AG09319 (cell line): ENCODE measurements around the gene TNFRSF13B.

Source experiments
- DNase-seq: peaks from one replicate; pipeline ENCODE4 v3.0.0-alpha.2; 2010; ENCODE audit warnings: low read depth; ENCODE audit errors: extremely low read depth
- CTCF ChIP-seq: IDR thresholded peaks from 2 replicates; pipeline ENCODE4 v1.5.1; 2011; ENCODE audit warnings: low read depth, mild to moderate bottlenecking, inconsistent platforms, low read length, moderate library complexity

TNFRSF13B gene

DNA sequence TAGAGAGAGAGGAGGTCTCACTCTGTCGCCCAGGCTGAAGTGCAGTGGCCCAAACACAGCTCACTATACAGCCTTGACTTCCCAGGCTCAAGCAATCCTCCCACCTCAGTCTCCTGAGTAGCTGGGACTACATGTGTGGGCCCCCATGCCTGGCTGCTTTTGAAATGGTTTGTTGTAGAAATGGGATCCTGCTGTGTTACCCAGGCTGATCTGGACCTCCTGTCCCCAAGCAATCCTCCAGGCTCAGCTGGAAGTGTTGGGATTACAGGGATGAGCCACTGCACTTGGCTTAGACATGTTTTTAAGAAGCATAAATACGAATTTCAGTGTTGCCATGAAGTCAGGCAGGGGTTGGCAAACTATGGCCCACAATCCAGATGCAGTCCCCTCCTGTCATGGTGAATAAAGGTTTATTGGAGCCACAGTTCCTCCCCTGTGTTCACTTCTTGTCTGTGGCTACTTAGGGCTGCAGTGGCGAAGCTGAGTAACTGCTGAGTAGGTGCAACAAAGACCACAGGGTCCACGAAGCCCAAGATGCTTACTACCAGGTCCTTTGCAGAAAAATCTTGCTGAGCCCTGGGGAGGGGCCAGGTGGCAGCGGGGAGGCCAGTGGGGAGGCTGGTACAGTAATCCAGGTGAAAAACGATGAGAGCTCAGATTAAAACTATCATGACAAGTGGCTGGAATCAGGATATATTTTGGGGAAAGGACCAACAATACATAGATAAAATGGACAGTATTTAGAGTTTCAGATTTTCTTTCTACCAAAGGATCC is 35.2 kb downstream of the TNFRSF13B start:
- no peak for TF ChIP-seq CTCF
- no peak for DNase-seq

GRCh38 chr17:16935786-16936185 is 36.1 kb downstream of the TNFRSF13B start:
- TF ChIP-seq CTCF: no peak
- DNase-seq: no peak

GRCh38 chr17:16935241-16935663 is 36.7 kb downstream of the TNFRSF13B start:
- DNase-seq: no peak

GRCh38 chr17:16934836-16935235 is 37.1 kb downstream of the TNFRSF13B start:
- DNase-seq: no peak
- no peak for TF ChIP-seq CTCF

More at GRCh38 chr17:16935241-16935663, 36.7 kb downstream of the TNFRSF13B start:
- no peak for TF ChIP-seq CTCF

- no peak for TF ChIP-seq CTCF
- DNase-seq: no peak
Observed at GRCh38 chr17:16934133-16934795, 37.7 kb downstream of the TNFRSF13B start.

DNA sequence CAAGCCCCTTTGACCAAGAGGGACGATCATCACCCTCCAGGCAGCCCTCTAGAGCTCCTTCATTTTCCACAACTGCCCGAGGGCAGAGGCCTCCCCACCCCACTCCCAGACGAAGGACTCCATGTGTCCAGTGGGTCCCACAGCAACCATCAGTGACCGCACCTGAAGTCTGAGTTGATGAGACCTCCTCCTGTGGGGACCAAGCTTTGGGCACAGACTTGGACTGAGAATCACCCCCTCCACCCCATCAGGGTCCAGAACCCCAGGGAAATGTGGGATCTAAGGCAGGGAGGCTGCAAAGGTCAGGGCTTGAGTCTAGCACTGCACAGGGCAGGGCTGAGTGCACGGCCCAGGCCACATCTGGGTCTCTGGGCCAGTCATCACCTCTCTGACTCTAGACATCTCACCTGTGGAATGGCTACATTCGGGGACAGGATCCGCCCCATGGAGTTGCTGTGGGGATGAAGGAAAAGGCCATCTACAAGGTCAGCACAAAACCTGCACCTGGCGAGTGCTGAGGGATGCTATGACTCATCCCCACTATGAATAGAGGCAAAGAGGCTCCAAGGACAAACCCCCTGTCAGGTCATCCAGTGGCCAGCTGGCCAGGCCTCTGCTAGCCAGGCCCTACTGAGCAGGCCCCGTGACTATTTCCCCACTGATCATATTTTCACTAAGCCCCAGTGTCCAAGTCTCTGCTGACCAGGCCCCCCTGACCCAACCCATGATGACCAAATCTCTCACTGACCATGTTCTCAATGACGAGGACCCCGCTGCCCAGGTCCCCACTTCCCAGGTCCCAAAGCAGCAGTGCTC is 38.4 kb downstream of the TNFRSF13B start:
- TF ChIP-seq CTCF: no peak
- no peak for DNase-seq
